ENCODE results near the gene CCDC186.

DNA sequence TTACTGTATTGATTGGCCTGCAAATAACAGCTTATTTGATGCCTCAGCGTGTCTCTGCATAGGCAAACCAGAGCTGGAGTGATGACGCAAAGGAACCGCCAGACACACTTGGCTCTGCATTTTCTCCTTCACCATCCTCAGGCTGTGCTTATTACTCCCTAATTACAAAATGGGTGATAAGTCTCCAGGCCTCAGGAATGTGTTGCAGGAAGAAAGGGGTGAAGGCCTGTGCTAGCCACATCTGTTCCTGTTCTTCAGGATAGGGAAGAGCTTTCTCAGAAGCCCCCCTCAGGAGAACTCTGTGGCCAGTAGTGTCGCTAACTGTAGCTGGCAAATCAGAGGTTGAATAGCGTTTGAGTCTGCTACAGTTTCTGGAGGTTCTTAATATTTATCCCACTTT lies 10.3 kb upstream of the CCDC186 start:
- TF ChIP-seq POLR2A (IDR thresholded peaks at IDR 0.05; ENCODE audit: low read length) (no peak), GATA1 (IDR thresholded peaks at IDR 0.05; ENCODE audit: low read depth, low read length) (no peak)

All from erythroblast (primary cell).